Measurements from ENCODE around the gene TMEM109.

TMEM109 gene

DNA sequence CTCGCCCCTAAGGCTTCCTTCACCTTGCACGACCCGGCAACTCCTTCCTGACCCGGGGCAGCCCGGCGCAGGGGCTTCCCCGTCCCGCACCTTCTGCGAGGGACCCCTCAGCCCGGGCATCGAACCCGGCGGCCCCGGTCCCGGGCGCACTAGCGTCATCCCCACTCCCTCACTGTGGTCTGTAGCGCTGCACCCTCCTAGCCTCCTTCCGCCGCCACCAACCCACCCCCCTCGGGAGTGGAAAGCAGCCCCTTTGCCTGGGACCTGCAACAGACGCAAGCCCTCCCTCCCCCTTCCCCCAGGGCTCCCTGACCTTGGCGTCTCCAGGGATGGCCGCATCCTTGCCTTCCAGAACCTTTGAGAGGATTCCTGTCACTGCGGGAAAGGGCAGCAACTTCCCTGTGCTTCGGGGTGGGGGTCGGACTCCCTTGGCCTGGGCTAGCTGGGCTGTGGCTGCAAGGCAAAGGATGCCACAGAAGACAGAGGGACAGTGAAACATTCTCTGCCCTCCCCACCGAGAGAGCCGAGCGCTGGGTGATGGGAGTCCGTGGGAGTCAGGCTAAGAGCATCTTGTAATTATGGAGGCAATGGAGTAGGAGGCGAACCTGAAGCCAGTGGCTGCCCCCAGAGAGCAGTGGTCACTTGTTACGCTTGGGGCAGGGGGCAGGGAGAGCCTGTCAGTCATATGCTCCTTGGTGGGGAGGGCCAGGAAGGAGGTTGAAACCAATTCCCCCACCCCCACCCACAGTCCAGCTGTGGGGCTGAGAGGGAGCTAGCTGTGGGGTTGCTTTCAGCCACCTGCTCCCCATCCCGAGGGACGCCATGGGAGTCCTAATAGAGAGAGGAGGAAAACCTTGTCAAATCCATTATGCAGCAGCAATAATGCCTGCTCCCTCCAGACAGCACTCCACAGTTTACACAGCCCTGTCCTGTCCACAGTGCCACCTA, 11.2 kb downstream of the TMEM109 start:
- DNase-seq (ENCODE audit: low read depth in 2 of 2, low spot score in 1 of 2): no peak

DNA sequence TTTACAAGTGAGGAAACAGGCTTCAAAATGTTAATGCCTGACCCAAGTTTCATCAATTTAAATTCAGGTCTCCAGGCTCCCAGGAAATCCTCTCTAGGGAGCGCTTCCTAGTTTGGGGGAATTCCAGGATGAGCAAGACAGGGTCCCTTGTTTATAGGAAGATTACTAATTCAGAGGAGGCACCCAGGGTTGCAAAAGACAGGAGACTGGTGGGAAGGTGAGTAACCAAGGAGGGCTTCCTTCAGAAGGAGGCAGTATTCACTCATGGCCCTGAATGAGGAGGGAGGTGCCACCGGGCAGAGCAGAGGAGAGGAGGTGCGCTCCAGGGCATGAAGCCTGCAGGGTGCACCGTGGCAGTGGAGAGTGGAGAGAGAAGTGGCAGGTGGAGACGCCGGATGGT, 11.9 kb downstream of the TMEM109 start:
- DNase-seq (ENCODE audit: low read depth in 2 of 2, low spot score in 1 of 2): no peak

DNA sequence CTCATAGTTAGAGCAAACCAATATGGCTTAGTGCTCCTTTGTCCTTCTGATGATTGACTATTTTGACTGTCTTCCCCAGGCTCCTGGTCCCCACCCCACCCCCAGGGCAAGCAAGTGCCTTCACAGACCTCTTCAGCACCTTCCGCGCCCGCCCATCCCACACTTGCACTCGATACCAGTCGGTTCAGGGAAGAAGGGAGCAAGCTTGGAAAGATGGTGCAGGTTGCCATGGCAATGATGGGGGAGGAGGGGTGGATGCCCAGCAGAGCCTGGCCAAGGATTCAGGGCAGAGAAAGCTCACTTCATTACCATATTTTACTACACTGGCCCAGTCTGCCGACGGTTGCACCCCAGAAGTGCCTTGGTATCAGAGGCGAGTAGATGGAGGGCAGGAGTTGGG, 12.5 kb downstream of the TMEM109 start:
- no peak for DNase-seq (ENCODE audit: low read depth in 2 of 2, low spot score in 1 of 2)

DNA sequence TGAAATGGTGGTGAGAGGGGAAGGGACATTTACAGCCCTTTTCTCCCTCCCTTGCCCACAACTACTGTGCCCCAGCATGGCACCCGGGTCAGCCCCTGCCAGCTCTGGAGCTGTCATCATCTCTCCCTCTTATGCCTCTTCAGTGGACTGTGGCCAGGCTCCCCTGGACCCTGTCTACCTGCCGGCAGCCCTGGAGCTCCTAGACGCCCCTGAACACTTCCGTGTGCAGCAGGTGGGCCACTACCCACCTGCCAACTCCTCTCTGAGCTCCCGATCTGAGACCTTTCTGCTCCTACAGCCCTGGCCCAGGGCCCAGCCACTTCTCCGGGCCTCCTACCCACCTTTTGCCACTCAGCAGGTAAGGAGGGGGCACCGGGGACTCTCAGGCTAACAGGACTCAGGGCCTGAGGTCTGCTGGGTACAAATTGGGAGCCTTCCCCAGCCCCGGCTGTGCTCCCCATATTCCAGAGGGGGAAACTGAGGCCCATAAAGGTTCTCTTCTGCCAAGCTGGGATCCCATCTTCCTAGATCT, 13.2 kb downstream of the TMEM109 start:
- DNase-seq (ENCODE audit: low read depth in 2 of 2, low spot score in 1 of 2): no peak

DNA sequence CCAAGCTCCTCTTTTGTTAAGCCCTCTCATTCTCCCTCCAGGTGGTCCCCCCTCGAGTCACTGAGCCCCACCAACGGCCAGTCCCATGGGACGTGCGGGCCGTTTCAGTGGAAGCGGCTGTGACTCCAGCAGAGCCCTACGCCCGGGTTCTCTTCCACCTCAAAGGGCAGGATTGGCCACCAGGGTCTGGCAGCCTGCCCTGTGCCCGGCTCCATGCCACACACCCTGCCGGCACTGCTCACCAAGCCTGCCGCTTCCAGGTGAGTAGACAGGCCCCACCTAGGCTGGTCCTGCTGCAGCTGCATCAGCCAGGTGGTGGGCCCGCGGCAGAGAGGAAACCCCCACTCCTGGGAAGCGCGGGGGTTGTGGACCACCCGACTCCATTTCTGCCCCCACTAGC, 13.6 kb downstream of the TMEM109 start:
- DNase-seq (ENCODE audit: low read depth in 2 of 2, low spot score in 1 of 2): no peak

DNA sequence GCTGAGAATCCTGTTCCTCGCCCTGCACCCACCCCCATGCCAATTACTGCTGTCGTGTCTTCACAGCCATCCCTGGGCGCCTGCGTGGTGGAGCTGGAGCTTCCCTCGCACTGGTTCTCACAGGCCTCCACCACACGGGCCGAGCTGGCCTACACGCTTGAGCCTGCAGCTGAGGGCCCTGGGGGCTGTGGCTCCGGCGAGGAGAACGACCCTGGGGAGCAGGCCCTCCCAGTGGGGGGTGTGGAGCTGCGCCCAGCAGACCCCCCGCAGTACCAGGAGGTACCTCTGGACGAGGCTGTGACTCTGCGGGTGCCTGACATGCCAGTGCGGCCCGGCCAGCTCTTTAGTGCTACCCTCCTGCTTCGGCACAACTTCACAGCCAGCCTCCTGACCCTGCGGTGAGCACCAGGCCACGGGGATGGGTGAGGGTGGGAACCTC, 14.6 kb downstream of the TMEM109 start:
- no peak for DNase-seq (ENCODE audit: low read depth in 2 of 2, low spot score in 1 of 2)

DNA sequence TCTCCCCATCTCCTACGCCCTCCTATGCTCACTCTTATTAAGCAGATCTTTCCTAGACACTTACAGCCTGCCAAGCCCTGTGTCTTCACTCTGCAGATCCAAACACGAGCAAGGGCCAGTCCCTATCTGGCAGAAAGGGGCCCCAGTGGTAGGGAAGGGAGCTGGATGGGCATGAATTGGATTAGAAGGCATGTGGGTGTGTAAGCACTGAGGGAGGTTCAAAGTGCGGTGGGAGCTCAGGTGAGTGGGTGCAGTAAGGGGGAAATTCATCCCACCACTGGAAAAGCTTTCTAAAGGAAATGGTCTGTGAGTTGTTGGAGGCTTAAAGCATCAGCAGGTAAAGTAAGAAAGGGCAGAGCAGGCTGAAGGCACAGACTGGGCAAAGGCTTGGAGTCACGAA, 15.8 kb downstream of the TMEM109 start:
- DNase-seq (ENCODE audit: low read depth in 2 of 2, low spot score in 1 of 2): no peak

DNA sequence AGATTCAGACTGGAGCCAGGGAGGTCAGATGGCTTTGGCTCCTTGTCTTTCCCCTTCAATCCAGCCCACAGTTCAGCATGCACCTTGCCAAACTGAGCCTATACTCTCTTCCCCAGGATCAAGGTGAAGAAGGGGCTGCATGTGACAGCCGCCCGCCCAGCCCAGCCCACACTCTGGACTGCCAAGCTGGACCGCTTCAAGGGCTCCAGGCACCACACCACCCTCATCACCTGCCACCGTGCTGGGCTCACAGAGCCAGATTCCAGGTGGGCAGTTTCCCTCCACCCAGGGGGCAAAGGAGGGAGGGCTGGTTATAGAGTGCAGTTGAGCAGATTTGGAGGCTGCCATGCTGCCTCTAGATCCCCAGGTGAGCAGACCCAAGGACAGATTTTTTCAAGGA, 16.4 kb downstream of the TMEM109 start:
- DNase-seq (ENCODE audit: low read depth in 2 of 2, low spot score in 1 of 2): no peak

DNA sequence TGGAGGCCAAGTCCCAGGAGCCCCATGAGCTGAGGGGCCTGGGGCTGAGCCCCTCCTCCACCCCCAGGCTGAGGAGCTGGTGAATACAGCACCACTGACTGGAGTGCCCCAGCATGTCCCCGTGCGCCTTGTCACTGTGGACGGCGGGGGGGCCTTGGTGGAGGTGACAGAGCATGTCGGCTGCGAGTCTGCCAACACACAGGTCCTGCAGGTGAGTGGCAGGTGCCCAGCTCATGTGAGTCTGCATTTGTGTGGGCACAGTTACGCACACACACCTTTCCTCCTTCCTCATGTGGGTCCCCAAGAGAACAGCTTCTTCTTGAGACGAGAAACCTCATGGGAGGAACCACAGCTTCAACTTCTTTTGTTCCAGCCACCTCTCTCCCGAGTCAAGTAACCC, 18.0 kb downstream of the TMEM109 start:
- no peak for DNase-seq (ENCODE audit: low read depth in 2 of 2, low spot score in 1 of 2)

DNA sequence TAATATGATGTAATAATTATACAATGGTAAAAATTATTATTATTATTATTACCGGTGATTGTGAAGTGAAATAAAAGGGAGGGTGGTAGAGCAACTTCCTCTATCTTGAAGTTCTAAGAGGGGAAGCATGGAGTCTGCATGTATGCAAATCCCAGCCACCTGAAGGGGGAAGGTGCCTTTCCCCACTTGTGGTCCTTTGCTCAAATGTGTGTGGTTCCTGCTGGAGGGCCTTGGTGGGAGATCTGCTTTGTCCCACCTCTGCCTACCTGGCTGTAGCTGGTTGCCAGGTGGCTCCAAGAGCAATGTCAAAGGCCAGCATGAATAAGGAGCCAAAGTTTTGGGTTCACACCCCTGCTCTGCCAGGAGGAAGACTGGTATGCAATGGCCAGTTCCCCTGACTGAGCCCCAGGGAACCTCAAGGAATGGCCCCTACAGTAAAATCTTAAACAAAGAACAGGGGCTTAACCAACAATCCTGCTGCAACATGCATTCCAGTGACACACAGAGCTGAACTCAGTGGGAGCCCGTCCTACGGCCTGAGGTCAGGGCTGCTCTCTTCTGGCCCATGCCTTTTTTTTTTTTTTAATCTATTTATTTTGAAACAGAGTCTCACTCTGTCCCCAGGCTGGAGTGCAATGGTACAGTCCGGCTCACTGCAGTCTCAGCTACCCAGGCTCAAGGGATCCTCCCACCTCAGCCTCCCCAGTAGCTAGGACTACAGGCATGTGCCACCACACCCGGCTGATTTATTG, 18.8 kb downstream of the TMEM109 start:
- DNase-seq (ENCODE audit: low read depth in 2 of 2, low spot score in 1 of 2): no peak

DNA sequence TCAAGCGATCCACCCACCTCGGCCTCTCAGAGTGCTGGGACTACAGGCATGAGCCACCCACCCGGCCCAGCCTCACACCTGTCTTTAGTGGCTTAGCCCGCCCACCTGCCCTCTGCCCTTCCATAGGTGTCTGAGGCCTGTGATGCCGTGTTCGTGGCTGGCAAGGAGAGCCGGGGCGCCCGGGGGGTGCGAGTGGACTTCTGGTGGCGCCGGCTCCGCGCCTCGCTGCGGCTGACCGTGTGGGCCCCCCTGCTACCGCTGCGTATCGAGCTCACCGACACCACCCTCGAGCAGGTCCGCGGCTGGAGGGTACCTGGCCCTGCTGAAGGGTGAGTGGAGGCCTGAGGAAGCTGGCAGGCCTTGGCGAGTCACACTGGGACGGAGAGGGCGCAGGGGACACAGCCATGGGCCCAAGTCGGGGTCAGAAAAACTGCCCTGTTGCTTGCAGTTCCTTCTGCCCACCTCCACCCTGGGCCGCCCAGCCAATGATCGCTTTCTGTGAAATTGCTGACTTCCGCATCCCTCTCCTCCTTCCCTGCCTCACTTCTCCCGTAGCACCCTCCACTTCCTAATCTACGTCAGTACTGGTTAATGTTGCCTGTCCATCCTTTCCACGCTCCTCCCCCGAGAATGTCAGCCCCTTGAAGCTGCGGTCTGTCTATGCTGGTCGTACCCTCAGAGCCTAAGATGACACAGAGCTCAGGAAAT, 19.6 kb downstream of the TMEM109 start:
- DNase-seq (ENCODE audit: low read depth in 2 of 2, low spot score in 1 of 2): no peak

DNA sequence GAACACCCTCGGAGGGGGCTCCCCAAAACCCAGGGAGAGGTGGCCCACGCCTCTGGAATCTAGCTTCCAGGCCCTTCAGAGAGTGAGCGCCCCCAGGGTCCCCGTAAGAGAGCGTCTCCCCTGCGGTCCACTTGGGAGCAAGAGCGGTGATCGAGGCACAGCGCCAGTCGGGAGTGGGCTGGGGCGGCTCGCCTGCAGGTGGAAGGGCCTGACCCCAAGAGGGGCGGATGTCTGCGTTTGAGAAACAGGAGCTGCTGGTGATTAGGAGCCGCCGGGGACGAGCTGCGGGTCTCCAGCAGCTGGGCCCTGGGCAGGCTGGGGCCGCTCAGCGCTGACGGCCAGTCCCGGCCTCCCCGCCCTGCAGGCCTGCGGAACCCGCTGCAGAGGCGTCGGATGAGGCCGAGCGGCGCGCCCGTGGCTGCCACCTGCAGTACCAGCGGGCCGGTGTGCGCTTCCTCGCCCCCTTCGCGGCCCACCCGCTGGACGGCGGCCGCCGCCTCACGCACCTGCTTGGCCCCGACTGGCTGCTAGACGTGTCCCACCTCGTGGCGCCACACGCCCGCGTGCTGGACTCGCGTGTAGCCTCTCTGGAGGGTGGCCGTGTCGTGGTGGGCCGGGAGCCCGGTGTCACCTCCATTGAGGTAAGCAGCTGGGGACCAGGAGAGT, 20.3 kb downstream of the TMEM109 start:
- DNase-seq (ENCODE audit: low read depth in 2 of 2, low spot score in 1 of 2): no peak

DNA sequence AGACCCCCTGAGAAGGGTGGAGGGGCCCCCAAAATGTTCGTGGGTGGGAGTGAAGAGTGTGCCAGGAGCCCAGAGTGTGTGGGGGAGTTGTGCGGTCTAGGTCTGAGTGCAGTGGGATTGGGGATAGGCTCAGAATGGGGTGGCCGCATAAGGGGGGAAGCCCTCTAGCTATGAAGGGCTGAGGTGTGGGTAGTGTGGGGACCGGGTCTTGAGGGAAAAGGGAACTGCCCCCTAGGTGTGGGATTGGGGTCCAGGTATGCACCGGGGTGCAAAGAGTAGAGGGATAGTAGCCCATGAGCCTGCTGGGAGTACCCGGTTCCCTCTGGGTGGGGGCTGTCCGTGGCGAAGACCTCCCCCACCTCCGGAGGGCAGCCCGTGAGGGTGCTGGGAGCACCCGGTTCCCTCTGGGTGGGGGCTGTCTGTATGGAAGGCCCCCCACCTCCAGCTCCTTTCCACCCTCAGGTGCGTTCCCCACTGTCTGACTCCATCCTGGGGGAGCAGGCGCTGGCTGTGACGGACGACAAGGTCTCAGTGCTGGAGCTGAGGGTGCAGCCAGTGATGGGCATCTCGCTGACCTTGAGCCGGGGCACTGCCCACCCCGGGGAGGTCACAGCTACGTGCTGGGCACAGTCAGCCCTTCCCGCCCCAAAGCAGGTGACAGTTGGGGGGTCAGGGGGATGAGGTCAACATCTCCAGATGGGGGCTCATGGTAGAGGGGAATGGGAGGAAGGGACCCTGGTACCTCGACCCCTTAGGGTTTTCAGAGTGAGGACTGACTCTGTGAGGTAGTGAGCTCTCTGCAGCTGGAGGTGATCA, 21.0 kb downstream of the TMEM109 start:
- no peak for DNase-seq (ENCODE audit: low read depth in 2 of 2, low spot score in 1 of 2)

DNA sequence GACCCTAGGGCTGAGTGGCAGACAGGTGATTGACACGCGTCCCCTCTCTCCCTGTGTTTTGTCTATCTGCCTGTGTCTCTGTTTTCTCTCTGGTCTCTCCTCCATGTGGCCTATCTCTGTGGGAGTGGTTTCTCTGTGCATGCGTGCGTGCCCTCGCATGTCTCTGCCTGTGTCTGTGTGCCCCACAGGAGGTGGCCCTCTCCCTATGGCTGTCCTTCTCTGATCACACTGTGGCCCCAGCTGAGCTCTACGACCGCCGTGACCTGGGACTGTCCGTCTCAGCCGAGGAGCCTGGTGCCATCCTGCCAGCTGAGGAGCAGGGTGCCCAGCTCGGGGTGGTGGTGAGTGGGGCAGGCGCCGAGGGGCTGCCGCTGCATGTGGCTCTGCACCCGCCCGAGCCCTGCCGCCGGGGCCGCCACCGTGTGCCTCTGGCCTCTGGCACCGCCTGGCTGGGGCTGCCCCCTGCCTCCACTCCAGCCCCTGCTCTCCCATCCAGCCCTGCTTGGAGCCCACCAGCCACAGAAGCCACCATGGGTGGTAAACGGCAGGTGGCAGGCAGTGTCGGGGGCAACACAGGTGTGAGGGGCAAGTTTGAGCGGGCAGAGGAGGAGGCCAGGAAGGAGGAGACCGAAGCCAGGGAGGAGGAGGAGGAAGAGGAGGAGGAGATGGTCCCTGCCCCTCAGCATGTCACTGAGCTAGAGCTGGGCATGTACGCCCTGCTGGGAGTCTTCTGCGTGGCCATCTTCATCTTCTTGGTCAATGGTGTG, 21.9 kb downstream of the TMEM109 start:
- DNase-seq (ENCODE audit: low read depth in 2 of 2, low spot score in 1 of 2): no peak

DNA sequence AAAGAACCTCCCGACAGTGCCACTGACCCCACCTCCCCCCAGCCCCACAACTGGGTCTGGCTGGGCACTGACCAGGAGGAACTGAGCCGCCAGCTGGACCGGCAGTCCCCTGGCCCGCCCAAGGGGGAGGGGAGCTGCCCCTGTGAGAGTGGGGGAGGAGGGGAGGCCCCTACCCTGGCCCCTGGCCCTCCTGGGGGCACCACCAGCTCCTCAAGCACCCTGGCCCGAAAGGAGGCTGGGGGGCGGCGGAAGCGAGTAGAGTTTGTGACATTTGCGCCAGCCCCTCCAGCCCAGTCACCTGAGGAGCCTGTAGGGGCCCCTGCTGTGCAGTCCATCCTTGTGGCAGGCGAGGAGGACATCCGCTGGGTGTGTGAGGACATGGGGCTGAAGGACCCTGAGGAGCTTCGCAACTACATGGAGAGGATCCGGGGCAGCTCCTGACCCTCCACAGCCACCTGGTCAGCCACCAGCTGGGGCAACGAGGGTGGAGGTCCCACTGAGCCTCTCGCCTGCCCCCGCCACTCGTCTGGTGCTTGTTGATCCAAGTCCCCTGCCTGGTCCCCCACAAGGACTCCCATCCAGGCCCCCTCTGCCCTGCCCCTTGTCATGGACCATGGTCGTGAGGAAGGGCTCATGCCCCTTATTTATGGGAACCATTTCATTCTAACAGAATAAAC, 22.6 kb downstream of the TMEM109 start:
- DNase-seq (ENCODE audit: low read depth in 2 of 2, low spot score in 1 of 2): no peak

DNA sequence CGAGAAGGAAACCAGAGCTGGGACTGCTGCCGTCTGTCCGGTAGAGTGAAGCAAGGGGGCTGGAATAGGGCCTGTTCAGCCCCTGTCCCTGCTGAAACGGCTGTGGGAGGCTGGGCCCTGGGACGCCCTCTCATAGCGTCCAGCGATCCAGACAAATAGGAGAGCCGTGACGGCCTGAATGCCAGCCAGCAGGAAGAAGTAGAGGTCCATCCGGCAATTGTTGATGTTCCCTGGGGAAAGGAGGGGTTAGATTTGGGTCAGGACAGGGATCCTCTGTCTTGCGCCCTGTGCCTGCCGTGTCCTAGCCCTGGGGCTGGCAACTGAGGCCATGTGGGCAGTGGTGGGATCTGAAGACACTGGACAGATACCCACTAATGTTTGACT, 23.2 kb downstream of the TMEM109 start:
- no peak for DNase-seq (ENCODE audit: low read depth in 2 of 2, low spot score in 1 of 2)

DNA sequence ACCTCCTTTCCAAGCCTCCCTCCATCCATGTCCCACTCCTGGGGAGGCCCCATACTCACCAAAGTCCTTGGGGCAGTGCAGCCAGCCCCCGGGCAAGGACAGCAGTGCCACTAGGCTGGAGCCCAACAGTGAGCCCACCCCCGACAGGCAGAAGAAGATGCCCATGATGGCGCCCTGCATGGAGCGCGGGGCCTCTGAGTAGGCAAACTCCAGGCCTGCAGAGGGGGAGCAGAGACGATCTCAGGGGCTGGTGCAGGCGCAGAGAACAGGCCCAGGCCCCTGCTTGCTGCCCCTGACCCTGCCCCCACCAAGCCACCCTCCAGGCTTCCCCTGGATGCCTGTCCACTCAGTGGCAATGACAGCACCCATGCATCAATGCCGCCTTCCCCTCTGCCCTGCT, 23.9 kb downstream of the TMEM109 start:
- no peak for DNase-seq (ENCODE audit: low read depth in 2 of 2, low spot score in 1 of 2)

DNA sequence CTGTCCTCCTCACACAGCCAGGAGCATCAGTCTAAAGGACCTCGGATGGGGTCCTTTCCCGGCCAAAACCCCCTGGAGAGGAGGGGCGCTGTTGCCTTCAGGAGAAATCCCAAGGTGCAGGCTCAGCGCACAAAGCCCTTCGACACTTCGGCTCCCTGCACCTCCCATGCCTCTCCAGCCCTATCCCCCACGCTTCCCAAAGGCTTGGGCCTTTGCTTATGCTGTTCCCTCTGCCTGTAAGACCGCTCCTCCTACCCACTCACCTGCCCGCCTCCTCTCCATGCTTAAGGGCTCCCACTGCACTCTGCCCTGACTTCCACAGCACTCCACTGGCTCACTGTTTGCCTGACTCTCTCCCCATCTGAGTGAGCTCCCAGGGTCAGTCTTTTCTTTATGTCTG, 24.5 kb downstream of the TMEM109 start:
- DNase-seq (ENCODE audit: low read depth in 2 of 2, low spot score in 1 of 2): no peak

DNA sequence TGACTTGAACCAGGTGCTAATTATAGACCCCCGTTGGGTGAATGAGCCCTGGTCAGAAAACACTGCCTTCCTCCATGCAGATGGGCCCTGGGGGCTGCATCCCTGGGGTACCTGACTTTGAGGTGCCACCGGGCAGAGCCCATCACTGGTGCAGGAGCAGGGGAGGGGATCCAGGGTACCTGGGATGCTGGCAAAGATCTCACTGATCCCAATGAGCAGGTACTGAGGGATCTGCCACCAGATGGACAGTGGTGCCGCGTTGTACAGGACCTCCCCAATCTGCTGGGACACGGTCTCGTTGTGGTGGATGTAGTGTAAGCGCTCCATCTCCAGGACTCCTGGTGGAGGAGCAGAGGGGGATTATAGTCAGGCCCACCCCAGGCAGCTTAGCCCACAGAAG, 25.3 kb downstream of the TMEM109 start:
- DNase-seq (ENCODE audit: low read depth in 2 of 2, low spot score in 1 of 2): no peak

All from stimulated activated CD8-positive, alpha-beta memory T cell treated with anti-CD3 and anti-CD28 coated beads, Interleukin-4, amount 100 ng/mL, for 1 hour (primary cell).